HG03432 (cell line): ENCODE measurements around the gene SBF2.
"Not testable (repeated sequence)": the region's sequence is repeated elsewhere in the genome, so short reads cannot be mapped to it uniquely, and the experiment has no call there.

Source experiments
- ATAC-seq: cut with Tn5 transposase; IDR thresholded peaks from one replicate; pipeline ENCODE4 v1.9.1; 2021; ENCODE audit warnings: mild to moderate bottlenecking, moderate library complexity; ENCODE audit not compliant: unreplicated experiment

The SBF2 gene

GRCh38 chr11:9973921-9974320 lies 320.1 kb downstream of the SBF2 start:
- no peak for ATAC-seq

- ATAC-seq, result no peak
These were observed 321.0 kb downstream of the SBF2 start for GRCh38 chr11:9972989-9973388.

GRCh38 chr11:9971894-9972293 lies 322.1 kb downstream of the SBF2 start:
- ATAC-seq, result no peak

- no peak for ATAC-seq
These were observed 325.0 kb downstream of the SBF2 start for GRCh38 chr11:9969068-9969467.

- peak; percentile 98 for ATAC-seq
These were observed 331.3 kb downstream of the SBF2 start for GRCh38 chr11:9962722-9963121.

GRCh38 chr11:9957072-9957471 lies 336.9 kb downstream of the SBF2 start:
- no peak for ATAC-seq

GRCh38 chr11:9956483-9956882 lies 337.5 kb downstream of the SBF2 start:
- ATAC-seq, result no peak

GRCh38 chr11:9955391-9955790 lies 338.6 kb downstream of the SBF2 start:
- ATAC-seq, result no peak

GRCh38 chr11:9953994-9954626 lies 339.9 kb downstream of the SBF2 start:
- ATAC-seq, result no peak

- ATAC-seq, result no peak
These were observed 341.4 kb downstream of the SBF2 start for GRCh38 chr11:9952511-9953196.

GRCh38 chr11:9951807-9952206 lies 342.2 kb downstream of the SBF2 start:
- no peak for ATAC-seq

GRCh38 chr11:9950462-9950861 lies 343.6 kb downstream of the SBF2 start:
- ATAC-seq, result no peak

GRCh38 chr11:9947231-9947864 lies 346.7 kb downstream of the SBF2 start:
- peak; percentile 73 for ATAC-seq

GRCh38 chr11:9945680-9946079 lies 348.3 kb downstream of the SBF2 start:
- ATAC-seq, result not testable (repeated sequence)

- no peak for ATAC-seq
These were observed 350.5 kb downstream of the SBF2 start for GRCh38 chr11:9943386-9944110.

GRCh38 chr11:9941991-9942390 lies 352.0 kb downstream of the SBF2 start:
- ATAC-seq, result no peak

- not testable (repeated sequence) for ATAC-seq
These were observed 354.9 kb downstream of the SBF2 start for GRCh38 chr11:9939150-9939549.

GRCh38 chr11:9936754-9937153 lies 357.3 kb downstream of the SBF2 start:
- ATAC-seq, result no peak

GRCh38 chr11:9932843-9933242 lies 361.2 kb downstream of the SBF2 start:
- not testable (repeated sequence) for ATAC-seq

GRCh38 chr11:9930562-9931331 lies 363.3 kb downstream of the SBF2 start:
- not testable (repeated sequence) for ATAC-seq

GRCh38 chr11:9927670-9928069 lies 366.3 kb downstream of the SBF2 start:
- no peak for ATAC-seq
